Right atrium auricular region (tissue), 2 donors: ENCODE results near the gene TMSB15B. TPM values are rescaled to one million over a fixed set of nuclear protein-coding genes. Genes with fewer than 3 reads are reported as not detected.
A peak's percentile ranks its signal among the peaks of the same experiment; 100 is the strongest.
"Not testable (repeated sequence)": the region's sequence is repeated elsewhere in the genome, so short reads cannot be mapped to it uniquely, and the experiment has no call there.

Experiments used
- DNase-seq: peaks from one replicate; pipeline ENCODE4 v3.0.0-alpha.2; 2019; ENCODE audit warnings: low spot score
- H3K27ac ChIP-seq, 2 donors: fragments of 200-600 bp; sonication (generic); 1 replicate in 1 of 2; 2 replicates in 1 of 2; pipeline ENCODE4 v1.5.1; 2016 to 2019
- H3K27me3 ChIP-seq, 2 donors: fragments of 200-600 bp; sonication (generic); one replicate each; pipeline versions ENCODE4 v1.5.1 to v1.6.0; 2017 to 2019
- H3K36me3 ChIP-seq: fragments of 200-600 bp; sonication (generic); one replicate; pipeline ENCODE4 v1.5.1; 2016
- H3K4me1 ChIP-seq, 2 donors: fragments of 200-600 bp; sonication (generic); one replicate each; pipeline versions ENCODE4 v1.5.1 to v1.6.0; 2017 to 2019
- H3K4me3 ChIP-seq, 2 donors: fragments of 200-600 bp; sonication (generic); 1 replicate in 1 of 2; 2 replicates in 1 of 2; pipeline ENCODE4 v1.5.1; 2017 to 2019; ENCODE audit warnings: mild to moderate bottlenecking in 1 of 2, moderate library complexity in 1 of 2
- H3K9me3 ChIP-seq, 2 donors: fragments of 200-600 bp; sonication (generic); one replicate each; pipeline ENCODE4 v1.5.1; 2019
- CTCF ChIP-seq, 2 donors: fragments of 200-600 bp; sonication (generic); IDR thresholded peaks; one replicate each; pipeline ENCODE4 v1.5.1; 2019; ENCODE audit warnings: antibody characterized with exemption in 2 of 2
- total RNA-seq, 2 donors: library from RNA; depleted of rRNA; stranded (reverse); fragments of >200 nt; gene quantifications; one replicate each; pipeline ENCODE4 v1.1.0, GENCODE V29; 2016

Gene TMSB15B
- total RNA-seq: 1 to 10 TPM in 1 of 2 donors, not detected in 1; 2.4 TPM

- not testable (repeated sequence) for H3K4me1 ChIP-seq, H3K4me3 ChIP-seq, H3K9me3 ChIP-seq, DNase-seq, H3K36me3 ChIP-seq, H3K27me3 ChIP-seq, H3K27ac ChIP-seq
Observed at GRCh38 chrX:103962411-103963278, at the start of gene TMSB15B. TMSB15B (plus strand) TSS chrX:103962627.

- no peak for TF ChIP-seq CTCF (IDR thresholded peaks at IDR 0.05)
- DNase-seq: no peak
- no peaks in the 10 kb centered on the region for H3K4me1 ChIP-seq
Observed at GRCh38 chrX:103913356-103914020, 48.9 kb upstream of the TMSB15B start.

GRCh38 chrX:103918050-103918449, 44.4 kb upstream of the TMSB15B start:
- Histone ChIP-seq H3K36me3 (no peaks in the 10 kb centered on the region), H3K27me3 (no peaks in the 10 kb centered on the region), H3K27ac (peak overlapping the region; percentile 68 to 69)

More at GRCh38 chrX:103913356-103914020, 48.9 kb upstream of the TMSB15B start:
- Histone ChIP-seq H3K4me3 (no peak overlapping the region), H3K36me3 (no peaks in the 10 kb centered on the region), H3K27ac (no peak overlapping the region), H3K9me3 (no peaks in the 10 kb centered on the region), H3K27me3 (no peaks in the 10 kb centered on the region)

GRCh38 chrX:103918571-103919269, 43.7 kb upstream of the TMSB15B start:
- Histone ChIP-seq H3K36me3 (no peaks in the 10 kb centered on the region), H3K9me3 (no peaks in the 10 kb centered on the region), H3K27ac (peak overlapping the region; percentile 68 to 69), H3K4me1 (no peaks in the 10 kb centered on the region), H3K4me3 (peak overlapping the region; percentile 53), H3K27me3 (no peaks in the 10 kb centered on the region)
- DNase-seq: peak; percentile 76
- no peak for TF ChIP-seq CTCF (IDR thresholded peaks at IDR 0.05)

More at GRCh38 chrX:103918050-103918449, 44.4 kb upstream of the TMSB15B start:
- DNase-seq: no peak
- TF ChIP-seq CTCF (IDR thresholded peaks at IDR 0.05): peak in 1 of 2 donors; percentile 60
- no peaks in the 10 kb centered on the region for H3K4me1 ChIP-seq
- no peaks in the 10 kb centered on the region for H3K9me3 ChIP-seq
- H3K4me3 ChIP-seq: peak overlapping the region; percentile 53

DNA sequence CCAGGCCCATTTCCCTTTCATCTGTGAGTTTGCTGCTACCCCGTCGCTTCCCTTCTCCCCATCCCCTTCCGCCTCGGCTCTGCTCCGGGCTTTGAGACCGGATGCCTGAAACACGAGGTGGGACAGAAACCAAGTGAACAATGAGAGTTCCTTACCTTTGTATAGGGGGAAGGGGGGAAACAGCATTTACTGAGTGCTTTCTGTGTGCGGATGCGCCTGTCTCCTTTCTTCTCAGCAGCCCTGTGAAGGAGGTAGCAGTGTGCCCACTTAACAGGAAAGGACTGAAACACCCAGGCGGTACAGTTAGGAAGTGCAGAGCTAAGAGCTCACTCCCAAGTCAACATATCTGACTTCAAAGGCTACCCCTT, 43.2 kb upstream of the TMSB15B start:
- Histone ChIP-seq H3K4me3 (peak overlapping the region; percentile 53), H3K27me3 (no peaks in the 10 kb centered on the region), H3K4me1 (no peaks in the 10 kb centered on the region), H3K27ac (peak overlapping the region; percentile 68 to 69), H3K9me3 (no peaks in the 10 kb centered on the region), H3K36me3 (no peaks in the 10 kb centered on the region)
- DNase-seq: no peak
- no peak for TF ChIP-seq CTCF (IDR thresholded peaks at IDR 0.05)

DNA sequence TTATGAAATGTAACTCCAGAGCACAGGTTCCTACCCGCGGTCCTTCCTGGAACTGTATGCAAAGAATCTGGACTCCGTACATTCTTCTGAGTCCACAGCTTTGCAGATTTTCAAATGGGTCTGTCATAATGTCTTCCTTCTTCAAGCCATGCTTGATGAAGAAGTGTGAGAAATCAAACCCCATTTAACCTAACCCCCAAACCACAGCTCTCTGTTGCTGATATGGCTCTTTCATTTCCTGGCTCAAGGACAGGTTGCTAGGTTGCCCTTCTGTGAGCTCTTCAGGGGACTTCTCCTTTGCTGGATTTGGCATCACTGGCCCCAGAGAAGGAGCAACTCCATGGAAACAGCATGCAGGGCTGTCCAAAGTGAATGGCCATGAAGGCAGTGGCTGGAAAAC, 41.9 kb upstream of the TMSB15B start:
- not testable (repeated sequence) for H3K27me3 ChIP-seq, H3K4me3 ChIP-seq, H3K36me3 ChIP-seq, H3K27ac ChIP-seq, H3K4me1 ChIP-seq, DNase-seq, H3K9me3 ChIP-seq
